Measurements from ENCODE around the gene DMKN.

DMKN gene

GRCh38 chr19:35514282-35514809 lies 897 bp upstream of the DMKN start:
- H3K36me3 ChIP-seq (ENCODE audit: control insufficient read depth, insufficient read depth, low read length): no peaks in the 10 kb centered on the region
- peak overlapping the region; percentile 79 for H2AFZ ChIP-seq
- H3K27me3 ChIP-seq (ENCODE audit: control insufficient read depth, insufficient read depth, low read length): no peaks in the 10 kb centered on the region
- H3K9ac ChIP-seq: no peak overlapping the region
- H3K4me1 ChIP-seq: peaks cover 5% of the 10 kb centered on the region
- H3K4me3 ChIP-seq (ENCODE audit: low read depth, low read length): no peak overlapping the region
- no peak for TF ChIP-seq CTCF (IDR thresholded peaks at IDR 0.05)
- H3K27ac ChIP-seq: no peak overlapping the region
- H3K9me3 ChIP-seq (ENCODE audit: control insufficient read depth, low read length): no peaks in the 10 kb centered on the region
- no peaks in the 10 kb centered on the region for H3K79me2 ChIP-seq
- no peak overlapping the region for H3K4me2 ChIP-seq (ENCODE audit: low read length)

GRCh38 chr19:35512831-35513627 lies 420 bp downstream of the DMKN start:
- H3K27ac ChIP-seq: no peak overlapping the region
- H3K79me2 ChIP-seq: no peaks in the 10 kb centered on the region
- H3K4me1 ChIP-seq: peaks cover 5% of the 10 kb centered on the region
- no peak for TF ChIP-seq CTCF (IDR thresholded peaks at IDR 0.05)
- no peaks in the 10 kb centered on the region for H3K9me3 ChIP-seq (ENCODE audit: control insufficient read depth, low read length)
- H3K27me3 ChIP-seq (ENCODE audit: control insufficient read depth, insufficient read depth, low read length): no peaks in the 10 kb centered on the region
- no peak overlapping the region for H3K4me2 ChIP-seq (ENCODE audit: low read length)
- no peaks in the 10 kb centered on the region for H3K36me3 ChIP-seq (ENCODE audit: control insufficient read depth, insufficient read depth, low read length)
- H3K4me3 ChIP-seq (ENCODE audit: low read depth, low read length): no peak overlapping the region
- H2AFZ ChIP-seq: no peak overlapping the region
- H3K9ac ChIP-seq: no peak overlapping the region

- no peaks in the 10 kb centered on the region for H3K27me3 ChIP-seq (ENCODE audit: control insufficient read depth, insufficient read depth, low read length)
Measured at GRCh38 chr19:35511337-35511736, 2.1 kb downstream of the DMKN start.

GRCh38 chr19:35510626-35510964 lies 2.9 kb downstream of the DMKN start:
- H3K36me3 ChIP-seq (ENCODE audit: control insufficient read depth, insufficient read depth, low read length): no peaks in the 10 kb centered on the region
- no peak overlapping the region for H3K9ac ChIP-seq
- TF ChIP-seq CTCF (IDR thresholded peaks at IDR 0.05): no peak
- peak overlapping the region; percentile 88 for H3K27ac ChIP-seq
- H3K4me3 ChIP-seq (ENCODE audit: low read depth, low read length): peak overlapping the region; percentile 74
- H3K9me3 ChIP-seq (ENCODE audit: control insufficient read depth, low read length): no peaks in the 10 kb centered on the region
- H3K4me2 ChIP-seq (ENCODE audit: low read length): peak overlapping the region; percentile 73
- no peaks in the 10 kb centered on the region for H3K27me3 ChIP-seq (ENCODE audit: control insufficient read depth, insufficient read depth, low read length)
- H2AFZ ChIP-seq: peak overlapping the region; percentile 84
- peaks cover 5% of the 10 kb centered on the region for H3K4me1 ChIP-seq
- H3K79me2 ChIP-seq: no peaks in the 10 kb centered on the region

More at GRCh38 chr19:35511337-35511736, 2.1 kb downstream of the DMKN start:
- Histone ChIP-seq H3K36me3 (ENCODE audit: control insufficient read depth, insufficient read depth, low read length) (no peaks in the 10 kb centered on the region), H2AFZ (no peak overlapping the region), H3K4me3 (ENCODE audit: low read depth, low read length) (no peak overlapping the region), H3K27ac (no peak overlapping the region), H3K9me3 (ENCODE audit: control insufficient read depth, low read length) (no peaks in the 10 kb centered on the region), H3K4me1 (peaks cover 5% of the 10 kb centered on the region), H3K79me2 (no peaks in the 10 kb centered on the region), H3K4me2 (ENCODE audit: low read length) (no peak overlapping the region), H3K9ac (no peak overlapping the region)
- TF ChIP-seq CTCF (IDR thresholded peaks at IDR 0.05): no peak
